Activated CD4-positive, alpha-beta T cell treated with anti-CD3 and anti-CD28 coated beads, Interleukin-2, amount 10 ng/mL, durations not matched to agents 7 days and 5 days (primary cell): ENCODE results near the gene REV3L. TPM values are rescaled to one million over a fixed set of nuclear protein-coding genes. Genes with fewer than 3 reads are reported as not detected.

Source experiments
- CTCF ChIA-PET: fragments of 350-600 bp; sonication (Branson Sonifier 250); formaldehyde crosslinking; loops from one replicate; lab custom pipeline; 2021; ENCODE audit warnings: antibody characterized with exemption; lab: Charles Lee
- POLR2A ChIA-PET: fragments of 350-600 bp; sonication (Branson Sonifier 250); formaldehyde crosslinking; loops from one replicate; lab custom pipeline; 2021; ENCODE audit warnings: antibody characterized with exemption; lab: Charles Lee
- DNase-seq: peaks from one replicate; pipeline ENCODE4 v3.0.0-alpha.2; 2020
- H3K27ac Mint-ChIP-seq: one replicate; pipeline ENCODE4 v1.8.0; 2021; ENCODE audit warnings: mild to moderate bottlenecking, moderate library complexity, mixed read lengths
- H3K27me3 Mint-ChIP-seq: one replicate; pipeline ENCODE4 v1.8.0; 2021; ENCODE audit warnings: mixed read lengths
- H3K36me3 Mint-ChIP-seq: one replicate; pipeline ENCODE4 v1.8.0; 2021; ENCODE audit warnings: low read depth, mixed read lengths
- H3K4me1 Mint-ChIP-seq: one replicate; pipeline ENCODE4 v1.8.0; 2021; ENCODE audit warnings: mixed read lengths
- H3K4me3 Mint-ChIP-seq: one replicate; pipeline ENCODE4 v1.8.0; 2021; ENCODE audit warnings: mild to moderate bottlenecking, moderate library complexity, mixed read lengths
- H3K9me3 Mint-ChIP-seq: one replicate; pipeline ENCODE4 v1.8.0; 2021; ENCODE audit warnings: mixed read lengths
- total RNA-seq, 2 experiments: library from RNA; stranded (reverse); gene quantifications; one replicate each; pipeline ENCODE4 v1.2.3, GENCODE V29; 2021

The REV3L gene
- total RNA-seq, 2 experiments from 2014 or later: 26.1 to 38.9 TPM

GRCh38 chr6:111283707-111284106, 199.3 kb downstream of the REV3L start:
- no peaks in the 10 kb centered on the region for H3K27me3 Mint-ChIP-seq
- DNase-seq: no peak
- ChIA-PET CTCF (no interaction called here), POLR2A (no interaction called here)
- H3K36me3 Mint-ChIP-seq: peaks cover 40% of the 10 kb centered on the region
- peaks cover 2% of the 10 kb centered on the region for H3K9me3 Mint-ChIP-seq
- no peaks in the 10 kb centered on the region for H3K4me1 Mint-ChIP-seq
- no peak overlapping the region for H3K27ac Mint-ChIP-seq
- H3K4me3 Mint-ChIP-seq: no peak overlapping the region

- Mint-ChIP-seq H3K9me3 (peaks cover 4% of the 10 kb centered on the region), H3K36me3 (peaks cover 52% of the 10 kb centered on the region), H3K4me1 (no peaks in the 10 kb centered on the region), H3K27me3 (no peaks in the 10 kb centered on the region), H3K27ac (no peak overlapping the region), H3K4me3 (no peak overlapping the region)
- DNase-seq: no peak
- POLR2A ChIA-PET: no interaction called here
- CTCF ChIA-PET: interaction anchor here (0.6 kb wide), 1 partner anchor 305 kb away, joined by 3 read pairs; no protein-coding TSS in a partner anchor
Measured at GRCh38 chr6:111282515-111282914, 200.5 kb downstream of the REV3L start.

DNA sequence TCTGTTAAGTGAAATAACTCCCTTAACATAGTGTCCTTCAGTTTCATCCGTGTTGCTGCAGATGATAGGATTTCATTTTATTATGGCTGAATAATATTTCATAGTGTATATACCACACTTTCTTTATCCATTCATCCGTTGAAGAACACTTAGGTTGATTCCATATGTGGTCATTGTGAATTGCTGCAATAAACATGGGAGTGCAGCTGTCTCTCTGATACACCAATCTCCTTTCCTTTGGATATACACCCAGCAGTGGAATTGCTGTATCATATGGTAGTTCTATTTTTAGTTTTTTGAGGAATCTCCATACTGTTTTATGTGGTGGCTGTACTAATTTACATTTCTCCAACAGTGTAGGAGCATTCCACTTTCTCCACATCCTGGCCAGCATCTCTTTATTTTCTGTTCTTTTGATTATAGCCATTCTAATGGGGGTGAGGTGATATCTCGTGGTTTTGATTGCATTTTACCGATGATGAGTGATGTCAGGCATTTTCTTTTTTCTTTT, 202.5 kb downstream of the REV3L start:
- CTCF ChIA-PET: interaction anchor here (1.3 to 1.7 kb wide), 3 partner anchors 10 to 54 kb away, joined by 3 to 5 read pairs (median 4); a partner anchor contains a TSS
- peaks cover 9% of the 10 kb centered on the region for H3K9me3 Mint-ChIP-seq

GRCh38 chr6:111278731-111279130, 204.3 kb downstream of the REV3L start:
- peaks cover 85% of the 10 kb centered on the region for H3K36me3 Mint-ChIP-seq

More for the DNA sequence above, 202.5 kb downstream of the REV3L start:
- peaks cover 2% of the 10 kb centered on the region for H3K4me1 Mint-ChIP-seq
- H3K36me3 Mint-ChIP-seq: peaks cover 71% of the 10 kb centered on the region
- POLR2A ChIA-PET: no interaction called here
- no peaks in the 10 kb centered on the region for H3K27me3 Mint-ChIP-seq
- DNase-seq: no peak
- H3K27ac Mint-ChIP-seq: no peak overlapping the region
- H3K4me3 Mint-ChIP-seq: no peak overlapping the region

GRCh38 chr6:111277819-111278218, 205.2 kb downstream of the REV3L start:
- Mint-ChIP-seq H3K4me1 (peaks cover 2% of the 10 kb centered on the region), H3K9me3 (peaks cover 20% of the 10 kb centered on the region), H3K36me3 (peaks cover 88% of the 10 kb centered on the region), H3K4me3 (no peak overlapping the region), H3K27ac (no peak overlapping the region), H3K27me3 (no peaks in the 10 kb centered on the region)
- no peak for DNase-seq
- ChIA-PET POLR2A (no interaction called here), CTCF (interaction anchor here (0.9 to 1.3 kb wide), 3 partner anchors 12 to 19 kb away, joined by 3 read pairs; a partner anchor contains a TSS)

More at GRCh38 chr6:111278731-111279130, 204.3 kb downstream of the REV3L start:
- DNase-seq: no peak
- peaks cover 18% of the 10 kb centered on the region for H3K9me3 Mint-ChIP-seq
- ChIA-PET POLR2A (no interaction called here), CTCF (interaction anchor here (0.6 to 1.4 kb wide), 2 partner anchors 9 to 317 kb away, joined by 3 to 4 read pairs; no protein-coding TSS in a partner anchor)
- no peaks in the 10 kb centered on the region for H3K27me3 Mint-ChIP-seq
- H3K4me3 Mint-ChIP-seq: no peak overlapping the region
- H3K4me1 Mint-ChIP-seq: peaks cover 2% of the 10 kb centered on the region
- H3K27ac Mint-ChIP-seq: no peak overlapping the region

DNA sequence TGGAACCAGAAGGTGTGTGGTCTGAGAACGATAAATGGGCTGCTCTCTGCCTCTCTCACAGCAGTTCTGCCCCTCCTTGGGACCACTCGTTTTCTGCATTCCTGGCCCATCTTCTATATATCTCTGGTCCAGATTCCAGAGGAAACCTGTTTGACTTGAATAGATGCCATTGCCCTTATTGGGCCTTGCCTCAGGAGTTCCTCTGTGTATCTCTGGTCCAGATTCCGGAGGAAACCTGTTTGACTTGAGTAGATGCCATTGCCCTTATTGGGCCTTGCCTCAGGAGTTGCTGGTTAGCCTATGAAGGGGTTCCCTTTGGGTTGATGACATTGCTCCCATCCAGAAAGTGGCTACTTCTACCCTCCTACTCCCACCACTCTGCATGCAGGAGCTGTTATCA, 206.3 kb downstream of the REV3L start:
- H3K4me1 Mint-ChIP-seq: peaks cover 2% of the 10 kb centered on the region
- ChIA-PET CTCF (interaction anchor here (1.3 to 1.6 kb wide), 2 partner anchors 11 to 18 kb away, joined by 3 to 4 read pairs; a partner anchor contains a TSS), POLR2A (no interaction called here)
- peaks cover 84% of the 10 kb centered on the region for H3K36me3 Mint-ChIP-seq
- H3K9me3 Mint-ChIP-seq: peaks cover 19% of the 10 kb centered on the region
- no peak overlapping the region for H3K4me3 Mint-ChIP-seq
- H3K27me3 Mint-ChIP-seq: no peaks in the 10 kb centered on the region
- no peak overlapping the region for H3K27ac Mint-ChIP-seq
- DNase-seq: no peak

- Mint-ChIP-seq H3K36me3 (peaks cover 82% of the 10 kb centered on the region), H3K4me3 (no peak overlapping the region), H3K9me3 (peaks cover 19% of the 10 kb centered on the region), H3K4me1 (peaks cover 2% of the 10 kb centered on the region), H3K27me3 (no peaks in the 10 kb centered on the region), H3K27ac (no peak overlapping the region)
- ChIA-PET POLR2A (no interaction called here), CTCF (interaction anchor here (1.6 kb wide), 1 partner anchor 17 kb away, joined by 4 read pairs; a partner anchor contains a TSS)
- no peak for DNase-seq
Measured at GRCh38 chr6:111276335-111276734, 206.7 kb downstream of the REV3L start.

- ChIA-PET CTCF (interaction anchor here (0.6 to 0.9 kb wide), 3 partner anchors 268 to 769 kb away, joined by 3 read pairs; no protein-coding TSS in a partner anchor), POLR2A (no interaction called here)
- no peak for DNase-seq
- H3K27ac Mint-ChIP-seq: no peak overlapping the region
- peaks cover 74% of the 10 kb centered on the region for H3K36me3 Mint-ChIP-seq
- H3K4me1 Mint-ChIP-seq: peaks cover 2% of the 10 kb centered on the region
- no peak overlapping the region for H3K4me3 Mint-ChIP-seq
- peaks cover 19% of the 10 kb centered on the region for H3K9me3 Mint-ChIP-seq
- H3K27me3 Mint-ChIP-seq: no peaks in the 10 kb centered on the region
Measured at GRCh38 chr6:111274593-111275217, 208.3 kb downstream of the REV3L start.

DNA sequence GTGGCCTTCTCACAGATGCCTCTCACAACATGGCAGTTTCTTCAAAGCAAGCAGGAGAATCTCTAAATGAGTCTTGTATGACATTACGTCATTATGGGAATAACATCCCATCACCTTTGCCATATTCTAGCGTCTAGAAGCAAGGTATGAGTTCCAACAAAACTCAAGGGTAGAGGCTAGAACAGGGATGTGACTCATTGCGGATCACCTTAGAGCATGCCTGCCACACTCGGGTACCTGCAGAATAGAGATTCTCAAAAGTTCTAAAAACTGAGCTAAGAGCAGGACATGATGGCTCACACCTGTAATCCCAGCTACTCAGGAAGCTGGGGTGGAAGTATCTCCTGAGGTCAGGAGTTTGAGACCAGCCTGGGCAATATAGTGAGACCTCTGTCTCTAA, 212.9 kb downstream of the REV3L start:
- Mint-ChIP-seq H3K36me3 (peaks cover 67% of the 10 kb centered on the region), H3K27me3 (no peaks in the 10 kb centered on the region), H3K9me3 (peaks cover 12% of the 10 kb centered on the region), H3K4me1 (peaks cover 6% of the 10 kb centered on the region), H3K4me3 (no peak overlapping the region), H3K27ac (no peak overlapping the region)
- no peak for DNase-seq
- POLR2A ChIA-PET: no interaction called here
- CTCF ChIA-PET: interaction anchor here (0.6 to 3.5 kb wide), 3 partner anchors 10 to 342 kb away, joined by 3 to 17 read pairs (median 4); a partner anchor contains a TSS

DNA sequence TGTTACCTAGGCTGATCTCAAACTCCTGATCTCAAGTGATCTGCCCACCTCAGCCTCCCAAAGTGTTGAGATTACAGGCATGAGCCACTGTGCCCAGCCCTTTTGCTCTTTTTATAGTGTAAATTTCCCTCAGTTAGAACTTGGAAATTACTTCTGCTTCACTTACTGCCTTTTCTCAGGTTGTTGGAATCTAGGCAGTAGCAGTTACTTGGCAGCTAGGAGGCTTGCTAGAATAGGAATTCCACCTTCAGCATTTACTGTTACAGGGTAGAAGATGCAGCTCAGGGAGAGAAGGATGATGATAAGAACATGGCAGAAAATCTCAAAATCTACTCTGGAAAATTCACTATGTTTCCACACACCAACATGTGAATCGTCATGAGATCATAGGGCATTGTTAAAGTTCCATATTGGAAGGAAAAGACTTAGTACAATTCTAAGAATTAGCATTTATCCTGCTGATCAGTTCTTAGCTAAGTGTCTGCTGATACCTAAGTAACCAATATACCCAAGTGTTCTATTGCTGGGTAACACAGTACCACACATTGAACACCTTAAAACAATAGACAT, 213.5 kb downstream of the REV3L start:
- Mint-ChIP-seq H3K27ac (no peak overlapping the region), H3K4me1 (peaks cover 6% of the 10 kb centered on the region), H3K27me3 (no peaks in the 10 kb centered on the region), H3K4me3 (no peak overlapping the region), H3K9me3 (peaks cover 9% of the 10 kb centered on the region), H3K36me3 (peaks cover 61% of the 10 kb centered on the region)
- CTCF ChIA-PET: interaction anchor here (1.3 to 3.5 kb wide), 2 partner anchors 10 kb away, joined by 4 to 17 read pairs; a partner anchor contains a TSS
- POLR2A ChIA-PET: no interaction called here
- no peak for DNase-seq

DNA sequence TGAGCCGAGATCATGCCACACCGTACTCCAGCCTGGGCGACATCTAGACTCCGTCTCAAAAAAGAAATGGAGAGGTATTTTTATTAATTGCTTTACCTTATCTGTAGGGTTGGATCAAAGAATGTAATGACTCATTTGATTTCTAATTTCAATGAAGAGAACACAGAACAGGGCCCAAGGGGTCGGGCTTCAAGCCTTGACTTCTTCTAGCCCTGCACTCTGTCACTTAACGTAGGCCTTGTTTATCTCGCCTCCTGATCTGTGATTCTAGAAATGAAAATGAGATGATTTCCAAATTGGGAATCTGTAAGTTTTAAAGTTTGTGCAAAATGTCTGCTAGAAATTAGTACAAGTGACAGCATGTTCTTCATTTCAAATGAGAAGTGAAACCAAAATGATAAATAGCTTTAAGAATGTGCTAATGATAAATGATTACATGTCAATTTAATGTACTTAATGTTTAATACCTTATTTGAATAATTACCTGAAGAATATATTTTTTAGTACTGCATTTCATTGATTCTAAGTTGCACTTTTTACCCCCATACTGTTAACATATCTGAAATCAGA, 215.2 kb downstream of the REV3L start:
- CTCF ChIA-PET: interaction anchor here (3.5 kb wide), 1 partner anchor 9 kb away, joined by 17 read pairs; a partner anchor contains a TSS
- Mint-ChIP-seq H3K9me3 (no peaks in the 10 kb centered on the region), H3K4me1 (peaks cover 10% of the 10 kb centered on the region), H3K36me3 (peaks cover 51% of the 10 kb centered on the region), H3K27ac (no peak overlapping the region), H3K27me3 (no peaks in the 10 kb centered on the region), H3K4me3 (no peak overlapping the region)
- POLR2A ChIA-PET: no interaction called here
- DNase-seq: no peak

DNA sequence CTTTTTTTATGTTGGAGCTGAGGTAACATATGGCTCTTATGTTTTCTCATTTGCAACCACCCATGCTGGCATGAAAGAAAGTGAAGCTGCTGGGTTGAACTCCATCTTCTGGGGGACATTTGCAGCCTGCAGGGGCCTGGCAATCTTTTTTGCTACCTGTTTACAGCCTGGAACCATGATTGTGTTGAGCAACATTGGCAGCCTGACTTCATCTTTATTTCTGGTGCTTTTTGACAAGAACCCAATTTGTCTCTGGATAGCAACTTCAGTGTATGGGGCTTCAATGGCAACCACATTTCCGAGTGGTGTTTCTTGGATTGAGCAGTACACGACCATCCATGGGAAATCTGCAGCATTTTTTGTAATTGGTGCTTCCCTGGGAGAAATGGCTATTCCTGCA, 216.7 kb downstream of the REV3L start:
- no peak overlapping the region for H3K4me3 Mint-ChIP-seq

More for the DNA sequence above, 216.7 kb downstream of the REV3L start:
- DNase-seq: no peak
- H3K36me3 Mint-ChIP-seq: peaks cover 50% of the 10 kb centered on the region
- no peaks in the 10 kb centered on the region for H3K27me3 Mint-ChIP-seq
- H3K4me1 Mint-ChIP-seq: peaks cover 16% of the 10 kb centered on the region
- no peaks in the 10 kb centered on the region for H3K9me3 Mint-ChIP-seq
- CTCF ChIA-PET: interaction anchor here (1.5 kb wide), 1 partner anchor 11 kb away, joined by 3 read pairs; no protein-coding TSS in a partner anchor
- POLR2A ChIA-PET: no interaction called here
- no peak overlapping the region for H3K27ac Mint-ChIP-seq
